ENCODE data around the gene CORO2B.

Gene CORO2B

GRCh38 chr15:68590721-68591389 is 12.1 kb downstream of the CORO2B start:
- no peak for DNase-seq

GRCh38 chr15:68592054-68592453 is 13.3 kb downstream of the CORO2B start:
- peak; percentile 32 for DNase-seq

- DNase-seq: no peak
Measured at GRCh38 chr15:68592544-68592943, 13.8 kb downstream of the CORO2B start.

GRCh38 chr15:68593341-68593740 is 14.5 kb downstream of the CORO2B start:
- DNase-seq: no peak

- DNase-seq: no peak
Measured at GRCh38 chr15:68593828-68594532, 15.2 kb downstream of the CORO2B start.

- no peak for DNase-seq
Measured at GRCh38 chr15:68594533-68595259, 15.9 kb downstream of the CORO2B start.

GRCh38 chr15:68595260-68595564 is 16.4 kb downstream of the CORO2B start:
- DNase-seq: no peak

- no peak for DNase-seq
Measured at GRCh38 chr15:68595761-68596160, 17.0 kb downstream of the CORO2B start.

GRCh38 chr15:68596691-68597090 is 17.9 kb downstream of the CORO2B start:
- no peak for DNase-seq

- no peak for DNase-seq
Measured at GRCh38 chr15:68597581-68597980, 18.8 kb downstream of the CORO2B start.

GRCh38 chr15:68598171-68599152 is 19.7 kb downstream of the CORO2B start:
- DNase-seq: no peak

- DNase-seq: no peak
Measured at GRCh38 chr15:68599153-68599545, 20.4 kb downstream of the CORO2B start.

- DNase-seq: peak; percentile 77
Measured at GRCh38 chr15:68599560-68600071, 20.8 kb downstream of the CORO2B start.

GRCh38 chr15:68601206-68602197 is 22.7 kb downstream of the CORO2B start:
- DNase-seq: no peak

GRCh38 chr15:68602459-68603215 is 23.8 kb downstream of the CORO2B start:
- DNase-seq: no peak

GRCh38 chr15:68603216-68603595 is 24.4 kb downstream of the CORO2B start:
- no peak for DNase-seq

- no peak for DNase-seq
Measured at GRCh38 chr15:68603951-68604350, 25.2 kb downstream of the CORO2B start.

GRCh38 chr15:68604840-68605478 is 26.2 kb downstream of the CORO2B start:
- DNase-seq: peak; percentile 82

GRCh38 chr15:68606375-68606774 is 27.6 kb downstream of the CORO2B start:
- no peak for DNase-seq
